Measurements from ENCODE around the gene FGA.

- TF ChIP-seq CBX8 (IDR thresholded peaks at IDR 0.05) (no peak), RCOR1 (IDR thresholded peaks at IDR 0.05; ENCODE audit: low read depth, low read length) (no peak), ESRRA (IDR thresholded peaks at IDR 0.05; ENCODE audit: borderline replicate concordance, low read length) (no peak), JUNB (IDR thresholded peaks at IDR 0.05) (no peak)
- TF ChIP-seq, protein P1, sequence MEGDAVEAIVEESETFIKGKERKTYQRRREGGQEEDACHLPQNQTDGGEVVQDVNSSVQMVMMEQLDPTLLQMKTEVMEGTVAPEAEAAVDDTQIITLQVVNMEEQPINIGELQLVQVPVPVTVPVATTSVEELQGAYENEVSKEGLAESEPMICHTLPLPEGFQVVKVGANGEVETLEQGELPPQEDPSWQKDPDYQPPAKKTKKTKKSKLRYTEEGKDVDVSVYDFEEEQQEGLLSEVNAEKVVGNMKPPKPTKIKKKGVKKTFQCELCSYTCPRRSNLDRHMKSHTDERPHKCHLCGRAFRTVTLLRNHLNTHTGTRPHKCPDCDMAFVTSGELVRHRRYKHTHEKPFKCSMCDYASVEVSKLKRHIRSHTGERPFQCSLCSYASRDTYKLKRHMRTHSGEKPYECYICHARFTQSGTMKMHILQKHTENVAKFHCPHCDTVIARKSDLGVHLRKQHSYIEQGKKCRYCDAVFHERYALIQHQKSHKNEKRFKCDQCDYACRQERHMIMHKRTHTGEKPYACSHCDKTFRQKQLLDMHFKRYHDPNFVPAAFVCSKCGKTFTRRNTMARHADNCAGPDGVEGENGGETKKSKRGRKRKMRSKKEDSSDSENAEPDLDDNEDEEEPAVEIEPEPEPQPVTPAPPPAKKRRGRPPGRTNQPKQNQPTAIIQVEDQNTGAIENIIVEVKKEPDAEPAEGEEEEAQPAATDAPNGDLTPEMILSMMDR (IDR thresholded peaks at IDR 0.05), result no peak
- TF ChIP-seq, protein P2, sequence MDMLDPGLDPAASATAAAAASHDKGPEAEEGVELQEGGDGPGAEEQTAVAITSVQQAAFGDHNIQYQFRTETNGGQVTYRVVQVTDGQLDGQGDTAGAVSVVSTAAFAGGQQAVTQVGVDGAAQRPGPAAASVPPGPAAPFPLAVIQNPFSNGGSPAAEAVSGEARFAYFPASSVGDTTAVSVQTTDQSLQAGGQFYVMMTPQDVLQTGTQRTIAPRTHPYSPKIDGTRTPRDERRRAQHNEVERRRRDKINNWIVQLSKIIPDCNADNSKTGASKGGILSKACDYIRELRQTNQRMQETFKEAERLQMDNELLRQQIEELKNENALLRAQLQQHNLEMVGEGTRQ (IDR thresholded peaks at IDR 0.05), result no peak
These were observed 12.0 kb upstream of the FGA start for GRCh38 chr4:154602404-154603020.
